ENCODE results near the gene YWHAE. TPM values are rescaled to one million over a fixed set of nuclear protein-coding genes. Genes with fewer than 3 reads are reported as not detected.

The YWHAE gene
- total and polyA plus RNA-seq, 3 donors from 2014 or later, result 649 to 749 (median 678) TPM

DNA sequence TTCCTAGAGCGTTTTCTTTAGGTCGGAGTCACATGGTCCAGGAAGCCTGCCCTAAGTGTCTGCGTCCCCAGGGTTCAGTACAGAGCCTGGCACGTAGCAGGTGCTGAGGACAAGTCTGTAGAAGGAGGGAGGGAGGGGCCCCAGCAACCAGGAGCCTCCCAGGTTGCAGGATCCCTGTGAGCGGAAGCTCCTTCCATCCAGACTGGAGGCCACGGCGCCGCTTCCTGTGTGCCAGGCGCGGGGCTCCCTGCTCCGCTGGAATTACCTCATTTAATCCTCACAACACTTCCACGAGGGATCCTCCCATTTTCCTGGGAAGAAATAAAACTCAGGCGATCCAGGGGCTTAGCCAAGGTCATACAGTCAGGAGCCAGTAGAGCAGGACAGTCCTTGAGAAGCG, 98.5 kb downstream of the YWHAE start:
- Histone ChIP-seq H3K27ac (no peak overlapping the region), H3K4me1 (no peaks in the 10 kb centered on the region), H3K36me3 (ENCODE audit: low read depth, missing control alignments) (no peaks in the 10 kb centered on the region), H3K9me3 (no peaks in the 10 kb centered on the region), H3K4me3 (no peak overlapping the region), H3K27me3 (no peaks in the 10 kb centered on the region)
- intact Hi-C loops (cut with DNase I; ENCODE audit: low total_unique reads), result no loop called here
- WGBS, 2 donors, result 78 to 80% methylated on average over 12 to 14 of the region's 14 CpGs
- DNase-seq, result no peak
- no peak for TF ChIP-seq CTCF (IDR thresholded peaks at IDR 0.05)
- no peak for TF ChIP-seq POLR2A (IDR thresholded peaks at IDR 0.05)

DNA sequence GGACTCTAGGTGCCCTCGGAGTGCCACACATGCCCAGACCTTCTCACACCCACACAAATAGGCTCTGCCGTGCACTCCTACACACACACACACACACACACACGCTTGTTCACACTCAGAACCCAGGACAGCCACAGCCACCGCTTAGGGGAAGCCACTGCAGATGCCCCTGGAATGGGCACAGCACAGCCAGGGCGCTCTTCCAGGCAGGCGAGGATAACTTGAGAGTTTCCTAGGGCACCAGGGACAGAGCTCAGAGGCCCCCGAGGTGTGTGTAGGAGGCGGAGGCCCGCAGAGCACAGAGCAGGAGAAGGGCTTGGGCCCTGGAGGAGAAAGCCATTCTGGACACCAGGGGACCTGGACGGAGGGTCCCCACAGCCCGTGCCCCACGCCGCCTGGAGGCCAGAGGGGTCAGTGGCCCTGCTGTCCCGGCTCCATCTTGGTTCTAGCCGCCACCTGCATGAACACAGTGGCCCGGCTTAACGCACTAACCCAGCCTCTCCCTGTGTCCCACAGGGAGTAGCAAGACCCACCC, 99.6 kb downstream of the YWHAE start:
- 82% methylated on average over 12 to 17 of the region's 17 CpGs for WGBS, 2 donors
- no peaks in the 10 kb centered on the region for H3K4me1 ChIP-seq
- no peaks in the 10 kb centered on the region for H3K27me3 ChIP-seq
- no peak overlapping the region for H3K4me3 ChIP-seq
- TF ChIP-seq CTCF (IDR thresholded peaks at IDR 0.05) (no peak), POLR2A (IDR thresholded peaks at IDR 0.05) (no peak)
- H3K9me3 ChIP-seq, result no peaks in the 10 kb centered on the region
- no peaks in the 10 kb centered on the region for H3K36me3 ChIP-seq (ENCODE audit: low read depth, missing control alignments)
- no peak overlapping the region for H3K27ac ChIP-seq
- DNase-seq, result no peak
- intact Hi-C loops (cut with DNase I; ENCODE audit: low total_unique reads), result no loop called here

DNA sequence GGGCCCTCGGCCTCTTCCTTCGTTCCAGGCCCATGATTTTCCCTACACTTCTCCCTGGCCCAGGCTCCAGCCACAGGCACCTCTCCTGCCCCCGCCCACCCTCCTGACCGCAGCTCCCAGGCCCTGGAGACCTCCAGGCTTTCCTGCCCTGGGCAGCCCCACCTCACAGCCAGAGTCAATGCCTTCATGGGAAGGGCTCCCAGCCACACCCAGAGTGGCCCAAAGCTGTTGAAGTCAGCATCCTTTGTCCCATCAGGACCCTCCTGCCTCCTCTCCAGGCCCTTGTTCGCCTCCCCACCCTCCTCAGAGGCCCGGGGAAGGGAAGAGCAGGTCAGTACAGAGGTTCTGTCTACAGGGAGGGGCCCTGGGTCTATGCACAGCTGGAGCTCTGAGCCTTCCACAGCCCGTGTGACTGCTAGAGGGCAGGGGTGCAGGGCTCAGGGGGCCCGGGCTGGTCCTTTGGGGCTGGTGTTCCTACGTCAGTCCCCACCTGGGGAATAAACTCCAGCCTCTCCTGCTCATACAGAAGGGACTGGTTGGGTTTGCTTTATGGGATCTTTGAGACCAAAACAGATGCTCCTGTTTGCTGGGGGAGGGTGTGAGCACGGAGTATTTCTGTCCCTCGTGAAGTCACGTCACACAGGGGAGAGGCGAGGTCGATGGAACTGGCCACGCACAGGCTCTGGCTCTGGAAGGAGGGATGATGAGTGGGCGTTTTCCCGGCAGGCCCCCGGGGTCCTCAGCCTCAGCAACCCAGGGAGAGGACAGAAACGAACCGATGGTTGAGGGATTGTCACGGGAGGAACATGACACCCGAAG, 100.3 kb downstream of the YWHAE start:
- Histone ChIP-seq H3K9me3 (no peaks in the 10 kb centered on the region), H3K27me3 (no peaks in the 10 kb centered on the region), H3K36me3 (ENCODE audit: low read depth, missing control alignments) (no peaks in the 10 kb centered on the region), H3K4me1 (no peaks in the 10 kb centered on the region), H3K27ac (no peak overlapping the region), H3K4me3 (no peak overlapping the region)
- DNase-seq, result no peak
- WGBS, 2 donors, result 72 to 76% methylated on average over 17 to 22 of the region's 22 CpGs
- TF ChIP-seq POLR2A (IDR thresholded peaks at IDR 0.05) (no peak), CTCF (IDR thresholded peaks at IDR 0.05) (no peak)
- intact Hi-C loops (cut with DNase I; ENCODE audit: low total_unique reads), result no loop called here

DNA sequence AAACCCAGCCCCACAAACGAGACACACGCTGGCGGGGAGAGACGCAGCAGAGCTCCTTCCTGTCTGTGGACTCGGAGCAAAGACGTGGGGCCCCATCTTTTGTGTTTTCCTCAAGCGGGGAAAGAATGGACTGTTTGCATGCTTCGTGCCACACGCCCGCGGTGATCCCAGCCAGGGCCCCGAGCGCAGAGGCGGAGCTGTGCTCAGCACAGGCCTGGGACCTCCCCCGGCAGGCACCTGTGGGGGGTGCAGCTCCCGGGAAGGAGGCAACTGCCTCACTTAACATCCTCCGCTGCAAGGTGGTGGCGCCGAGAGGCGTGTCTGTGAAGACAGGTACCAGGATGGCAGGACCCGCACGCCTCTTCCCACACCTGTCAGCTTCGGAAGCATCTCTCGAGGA, 101.4 kb downstream of the YWHAE start:
- no peaks in the 10 kb centered on the region for H3K36me3 ChIP-seq (ENCODE audit: low read depth, missing control alignments)
- 18 to 45% methylated on average over 20 to 24 of the region's 24 CpGs for WGBS, 2 donors
- H3K27ac ChIP-seq, result no peak overlapping the region
- H3K4me3 ChIP-seq, result no peak overlapping the region
- intact Hi-C loops (cut with DNase I; ENCODE audit: low total_unique reads), result no loop called here
- no peak for DNase-seq
- H3K4me1 ChIP-seq, result no peaks in the 10 kb centered on the region
- no peaks in the 10 kb centered on the region for H3K27me3 ChIP-seq
- no peak for TF ChIP-seq POLR2A (IDR thresholded peaks at IDR 0.05)
- no peak for TF ChIP-seq CTCF (IDR thresholded peaks at IDR 0.05)
- H3K9me3 ChIP-seq, result no peaks in the 10 kb centered on the region

Small RNA genes within 50 kb of the gene (small RNA-seq; reads per million reads assigned to genes)
- gene AC032044.2, result 0 reads per million in 2 donors

Other genes with a start within 250 kb of the YWHAE start
- gene ABR, start 220.2 kb downstream of the YWHAE start, total RNA-seq, result 10 to 100 TPM; 42.1 to 52.7 TPM
- gene ABR, start 220.2 kb downstream of the YWHAE start, polyA plus RNA-seq (ENCODE audit: insufficient read depth, low read depth, low replicate concordance), result 30.6 TPM
- gene BHLHA9, start 129.8 kb downstream of the YWHAE start, total RNA-seq, result under 1 TPM; 0.56 to 0.79 TPM
- gene BHLHA9, start 129.8 kb downstream of the YWHAE start, polyA plus RNA-seq (ENCODE audit: insufficient read depth, low read depth, low replicate concordance), result not detected
- 1 to 10 TPM in 1 of 2 donors, under 1 TPM in 1; 0.99 to 1.3 TPM for gene TRARG1, start 120.6 kb downstream of the YWHAE start, total RNA-seq
- 1.3 TPM for gene TRARG1, start 120.6 kb downstream of the YWHAE start, polyA plus RNA-seq (ENCODE audit: insufficient read depth, low read depth, low replicate concordance)
- 10 to 100 TPM; 68.4 to 79.1 TPM for gene CRK, start 56.0 kb upstream of the YWHAE start, total RNA-seq
- 45.7 TPM for gene CRK, start 56.0 kb upstream of the YWHAE start, polyA plus RNA-seq (ENCODE audit: insufficient read depth, low read depth, low replicate concordance)
- 10 to 100 TPM; 45.0 to 68.3 TPM for gene MYO1C, start 92.5 kb upstream of the YWHAE start, total RNA-seq
- 49.2 TPM for gene MYO1C, start 92.5 kb upstream of the YWHAE start, polyA plus RNA-seq (ENCODE audit: insufficient read depth, low read depth, low replicate concordance)
- gene INPP5K, start 116.4 kb upstream of the YWHAE start, total RNA-seq, result 10 to 100 TPM; 83.4 to 87.8 TPM
- 81.2 TPM for gene INPP5K, start 116.4 kb upstream of the YWHAE start, polyA plus RNA-seq (ENCODE audit: insufficient read depth, low read depth, low replicate concordance)
- 10 to 100 TPM; 52.7 to 53.1 TPM for gene PITPNA, start 162.6 kb upstream of the YWHAE start, total RNA-seq
- gene PITPNA, start 162.6 kb upstream of the YWHAE start, polyA plus RNA-seq (ENCODE audit: insufficient read depth, low read depth, low replicate concordance), result 92.4 TPM
- gene SLC43A2, start 228.6 kb upstream of the YWHAE start, total RNA-seq, result 10 to 100 TPM; 12.4 to 15.7 TPM
- gene SLC43A2, start 228.6 kb upstream of the YWHAE start, polyA plus RNA-seq (ENCODE audit: insufficient read depth, low read depth, low replicate concordance), result 11.7 TPM
- gene SCARF1, start 245.5 kb upstream of the YWHAE start, total RNA-seq, result 10 to 100 TPM in 1 of 2 donors, 1 to 10 TPM in 1; 9.3 to 11.6 TPM
- 4.7 TPM for gene SCARF1, start 245.5 kb upstream of the YWHAE start, polyA plus RNA-seq (ENCODE audit: insufficient read depth, low read depth, low replicate concordance)
- 10 to 100 TPM; 30.6 to 32.5 TPM for gene RILP, start 249.6 kb upstream of the YWHAE start, total RNA-seq
- gene RILP, start 249.6 kb upstream of the YWHAE start, polyA plus RNA-seq (ENCODE audit: insufficient read depth, low read depth, low replicate concordance), result 8.4 TPM

Measured in testis (tissue), 3 donors.